C4-2B (cell line): ENCODE measurements around the gene IRAK3.

ENCODE experiments used
- ZFX ChIP-seq: fragments of 450-650 bp; IDR thresholded peaks from 2 replicates; pipeline ENCODE4 v1.6.1; 2017
- TF ChIP-seq, protein P1 (sequence below): fragments of 450-650 bp; conservative IDR thresholded peaks from 2 replicates; pipeline ENCODE4 v1.5.1; 2017; ENCODE audit warnings: mild to moderate bottlenecking

DNA sequence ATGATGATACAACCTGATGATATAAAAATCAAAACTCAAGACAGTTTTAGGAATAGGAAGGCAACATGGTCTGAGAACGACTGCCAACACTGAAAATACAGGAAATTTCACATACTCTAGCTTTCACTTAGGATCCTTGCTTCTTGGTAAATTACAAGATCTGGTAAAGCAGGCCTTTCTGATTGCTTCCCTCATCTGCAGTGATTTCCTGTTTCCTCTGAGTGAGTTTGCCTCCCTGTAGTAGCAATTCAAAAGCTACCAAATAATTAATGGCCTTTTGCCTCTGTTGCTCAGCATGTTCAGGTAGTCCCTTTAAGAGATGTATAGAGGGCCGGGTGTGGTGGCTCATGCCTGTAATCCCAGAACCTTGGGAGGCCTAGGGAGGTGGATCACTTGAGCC is 2.0 kb upstream of the IRAK3 start:
- TF ChIP-seq, protein P1, sequence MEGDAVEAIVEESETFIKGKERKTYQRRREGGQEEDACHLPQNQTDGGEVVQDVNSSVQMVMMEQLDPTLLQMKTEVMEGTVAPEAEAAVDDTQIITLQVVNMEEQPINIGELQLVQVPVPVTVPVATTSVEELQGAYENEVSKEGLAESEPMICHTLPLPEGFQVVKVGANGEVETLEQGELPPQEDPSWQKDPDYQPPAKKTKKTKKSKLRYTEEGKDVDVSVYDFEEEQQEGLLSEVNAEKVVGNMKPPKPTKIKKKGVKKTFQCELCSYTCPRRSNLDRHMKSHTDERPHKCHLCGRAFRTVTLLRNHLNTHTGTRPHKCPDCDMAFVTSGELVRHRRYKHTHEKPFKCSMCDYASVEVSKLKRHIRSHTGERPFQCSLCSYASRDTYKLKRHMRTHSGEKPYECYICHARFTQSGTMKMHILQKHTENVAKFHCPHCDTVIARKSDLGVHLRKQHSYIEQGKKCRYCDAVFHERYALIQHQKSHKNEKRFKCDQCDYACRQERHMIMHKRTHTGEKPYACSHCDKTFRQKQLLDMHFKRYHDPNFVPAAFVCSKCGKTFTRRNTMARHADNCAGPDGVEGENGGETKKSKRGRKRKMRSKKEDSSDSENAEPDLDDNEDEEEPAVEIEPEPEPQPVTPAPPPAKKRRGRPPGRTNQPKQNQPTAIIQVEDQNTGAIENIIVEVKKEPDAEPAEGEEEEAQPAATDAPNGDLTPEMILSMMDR: no peak
- no peak for TF ChIP-seq ZFX
